ENCODE results near the gene SUMO4. TPM values are rescaled to one million over a fixed set of nuclear protein-coding genes. Genes with fewer than 3 reads are reported as not detected.
"Not testable (repeated sequence)": the region's sequence is repeated elsewhere in the genome, so short reads cannot be mapped to it uniquely, and the experiment has no call there.

The SUMO4 gene
- total and polyA plus RNA-seq, 8 donors, result 1.2 to 7.7 (median 4.0) TPM; not detected in 4

GRCh38 chr6:149439626-149440025, 39.6 kb downstream of the SUMO4 start:
- TF ChIP-seq, protein P1, sequence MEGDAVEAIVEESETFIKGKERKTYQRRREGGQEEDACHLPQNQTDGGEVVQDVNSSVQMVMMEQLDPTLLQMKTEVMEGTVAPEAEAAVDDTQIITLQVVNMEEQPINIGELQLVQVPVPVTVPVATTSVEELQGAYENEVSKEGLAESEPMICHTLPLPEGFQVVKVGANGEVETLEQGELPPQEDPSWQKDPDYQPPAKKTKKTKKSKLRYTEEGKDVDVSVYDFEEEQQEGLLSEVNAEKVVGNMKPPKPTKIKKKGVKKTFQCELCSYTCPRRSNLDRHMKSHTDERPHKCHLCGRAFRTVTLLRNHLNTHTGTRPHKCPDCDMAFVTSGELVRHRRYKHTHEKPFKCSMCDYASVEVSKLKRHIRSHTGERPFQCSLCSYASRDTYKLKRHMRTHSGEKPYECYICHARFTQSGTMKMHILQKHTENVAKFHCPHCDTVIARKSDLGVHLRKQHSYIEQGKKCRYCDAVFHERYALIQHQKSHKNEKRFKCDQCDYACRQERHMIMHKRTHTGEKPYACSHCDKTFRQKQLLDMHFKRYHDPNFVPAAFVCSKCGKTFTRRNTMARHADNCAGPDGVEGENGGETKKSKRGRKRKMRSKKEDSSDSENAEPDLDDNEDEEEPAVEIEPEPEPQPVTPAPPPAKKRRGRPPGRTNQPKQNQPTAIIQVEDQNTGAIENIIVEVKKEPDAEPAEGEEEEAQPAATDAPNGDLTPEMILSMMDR (IDR thresholded peaks at IDR 0.05), result no peak
- no peak for TF ChIP-seq EP300 (IDR thresholded peaks at IDR 0.05)
- no peak for TF ChIP-seq POLR2AphosphoS5 (IDR thresholded peaks at IDR 0.05)
- no peak for TF ChIP-seq POLR2A (IDR thresholded peaks at IDR 0.05)
- Histone ChIP-seq H3K36me3 (no peaks in the 10 kb centered on the region), H3K4me1 (peaks cover 0 to 7% (median 0%) of the 10 kb centered on the region in 4 donors), H3K4me3 (no peak overlapping the region), H3K27me3 (no peaks in the 10 kb centered on the region), H3K9me3 (no peaks in the 10 kb centered on the region), H3K27ac (no peak overlapping the region)
- 95 to 100% (median 96%) methylated on average over 1 of the region's 1 CpG for WGBS, 5 donors
- DNase-seq, result no peak
- intact Hi-C loops (cut with DNase I; ENCODE audit: low total_unique reads), result loop anchor here (10.0 kb wide), 1 partner anchor 75 kb away; no protein-coding TSS in a partner anchor

DNA sequence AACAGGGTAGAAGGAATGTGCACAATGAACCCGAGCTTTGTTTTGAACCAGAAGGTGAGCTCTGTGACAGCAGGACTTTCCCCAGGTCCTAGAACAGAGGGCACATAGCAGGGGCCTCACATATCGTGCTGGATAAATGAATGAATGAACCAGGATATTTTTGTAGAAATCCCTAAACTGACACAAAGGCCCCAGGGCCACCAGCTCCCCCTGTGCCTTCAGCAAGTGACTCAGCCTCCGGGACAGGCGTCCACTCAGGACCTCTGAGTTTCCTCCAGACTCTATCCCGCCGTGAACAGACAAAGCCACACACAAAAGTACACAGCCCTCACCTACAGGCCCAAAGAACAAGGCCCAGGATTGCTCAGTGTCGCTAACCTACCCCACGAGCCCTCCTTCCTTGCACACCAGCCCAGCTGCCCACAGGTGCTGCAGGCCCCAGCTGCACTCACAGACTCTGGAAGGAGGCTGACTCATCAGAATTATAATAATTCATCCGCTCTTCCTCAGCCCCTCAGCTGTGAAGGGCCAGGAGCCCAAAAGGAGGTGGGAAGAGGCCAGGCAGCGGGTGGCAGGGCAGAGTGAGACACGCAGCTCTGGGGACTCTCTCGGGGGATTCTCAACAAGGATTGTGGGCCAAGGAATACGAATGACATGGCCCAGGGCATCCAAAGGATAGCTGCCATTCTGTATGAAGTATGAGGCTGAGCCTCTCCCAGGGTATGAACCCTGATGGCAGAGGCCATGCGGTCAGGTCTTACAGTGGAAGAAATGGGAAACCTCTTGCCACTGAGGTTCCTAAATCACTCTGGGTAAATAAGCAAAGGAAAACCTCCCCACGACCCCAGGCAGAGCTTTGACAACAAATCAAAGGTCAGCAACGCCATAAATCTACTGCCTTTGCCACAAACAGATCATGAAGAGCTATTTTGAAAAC, 40.9 kb downstream of the SUMO4 start:
- WGBS, 5 donors, result 79 to 85% (median 83%) methylated on average over 16 of the region's 16 CpGs
- peaks cover 0 to 7% (median 0%) of the 10 kb centered on the region in 4 donors for H3K4me1 ChIP-seq
- no peaks in the 10 kb centered on the region for H3K9me3 ChIP-seq
- no peak for DNase-seq
- TF ChIP-seq POLR2AphosphoS5 (IDR thresholded peaks at IDR 0.05) (no peak), EP300 (IDR thresholded peaks at IDR 0.05) (no peak), POLR2A (IDR thresholded peaks at IDR 0.05) (no peak)
- TF ChIP-seq, protein P1 (IDR thresholded peaks at IDR 0.05), result no peak
- intact Hi-C loops (cut with DNase I; ENCODE audit: low total_unique reads), result loop anchor here (10.0 kb wide), 1 partner anchor 74 kb away; no protein-coding TSS in a partner anchor
- no peak overlapping the region for H3K27ac ChIP-seq
- no peak overlapping the region for H3K4me3 ChIP-seq
- peaks cover 0 to 8% (median 0%) of the 10 kb centered on the region in 3 donors for H3K27me3 ChIP-seq
- no peaks in the 10 kb centered on the region for H3K36me3 ChIP-seq

- Histone ChIP-seq H3K4me1 (peaks cover 0 to 7% (median 0%) of the 10 kb centered on the region in 4 donors), H3K4me3 (no peak overlapping the region), H3K27ac (no peak overlapping the region), H3K27me3 (peaks cover 0 to 9% (median 0%) of the 10 kb centered on the region in 3 donors), H3K36me3 (no peaks in the 10 kb centered on the region), H3K9me3 (no peaks in the 10 kb centered on the region)
- DNase-seq, result no peak
- TF ChIP-seq, protein P1 (IDR thresholded peaks at IDR 0.05), result no peak
- TF ChIP-seq POLR2A (IDR thresholded peaks at IDR 0.05) (no peak), EP300 (IDR thresholded peaks at IDR 0.05) (no peak), POLR2AphosphoS5 (IDR thresholded peaks at IDR 0.05) (no peak)
- 82 to 89% (median 88%) methylated on average over 4 to 9 of the region's 9 CpGs for WGBS, 5 donors
- intact Hi-C loops (cut with DNase I; ENCODE audit: low total_unique reads), result loop anchor here (10.0 kb wide), 1 partner anchor 73 kb away; no protein-coding TSS in a partner anchor
Observed at GRCh38 chr6:149441740-149442139, 41.7 kb downstream of the SUMO4 start.

DNA sequence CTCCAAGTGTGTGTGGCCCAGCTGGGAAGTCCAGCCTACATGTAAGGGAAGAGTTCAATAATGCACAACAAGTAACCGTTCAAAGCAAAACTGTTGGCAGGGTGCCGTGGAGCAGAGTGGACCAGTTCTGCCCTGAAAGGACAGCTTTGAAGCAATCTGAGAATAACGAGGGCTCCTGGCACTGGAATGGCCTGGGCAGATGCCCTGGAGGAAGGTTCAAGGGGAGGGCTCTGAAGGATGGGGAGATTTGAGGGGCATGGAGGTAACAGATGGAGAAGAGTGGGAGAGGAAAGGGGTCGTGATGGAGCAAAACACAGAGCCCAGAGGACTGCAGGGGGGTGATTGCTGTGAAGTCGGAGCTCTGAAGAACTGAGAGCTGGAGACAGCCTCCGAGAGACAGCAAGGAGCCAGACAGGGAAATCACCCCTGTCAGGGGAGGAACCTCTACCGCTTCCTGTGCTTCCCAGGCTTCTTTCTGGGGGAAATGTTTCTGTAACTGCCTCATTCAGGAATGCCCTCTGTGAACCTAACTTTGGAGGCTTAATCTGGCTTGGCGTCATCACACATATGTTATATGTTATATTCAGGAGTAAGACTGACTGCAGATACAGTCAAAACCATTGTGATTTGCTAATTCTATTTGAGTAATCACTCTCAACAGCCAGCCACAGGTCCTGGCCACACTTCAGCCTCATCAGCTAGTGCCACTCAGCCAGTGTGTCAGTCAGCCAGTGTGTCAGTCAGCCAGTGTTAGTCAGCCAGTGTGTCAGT, 43.5 kb downstream of the SUMO4 start:
- peak in 1 of 2 donors; percentile 41 for DNase-seq
- 69 to 86% (median 81%) methylated on average over 8 of the region's 8 CpGs for WGBS, 5 donors
- Histone ChIP-seq H3K36me3 (no peaks in the 10 kb centered on the region), H3K27me3 (peaks cover 0 to 16% (median 0%) of the 10 kb centered on the region in 3 donors), H3K4me1 (peaks cover 0 to 7% (median 0%) of the 10 kb centered on the region in 4 donors), H3K27ac (no peak overlapping the region), H3K9me3 (no peaks in the 10 kb centered on the region), H3K4me3 (no peak overlapping the region)
- TF ChIP-seq, protein P1 (IDR thresholded peaks at IDR 0.05), result no peak
- TF ChIP-seq POLR2A (IDR thresholded peaks at IDR 0.05) (no peak), EP300 (IDR thresholded peaks at IDR 0.05) (no peak), POLR2AphosphoS5 (IDR thresholded peaks at IDR 0.05) (no peak)
- intact Hi-C loops (cut with DNase I; ENCODE audit: low total_unique reads), result loop anchor here (10.0 kb wide), 1 partner anchor 71 kb away; no protein-coding TSS in a partner anchor

GRCh38 chr6:149444360-149445094, 44.5 kb downstream of the SUMO4 start:
- 56 to 86% (median 74%) methylated on average over 2 to 3 of the region's 3 CpGs for WGBS, 5 donors
- intact Hi-C loops (cut with DNase I; ENCODE audit: low total_unique reads), result loop anchor here (10.0 kb wide), 1 partner anchor 70 kb away; no protein-coding TSS in a partner anchor
- DNase-seq, result not testable (repeated sequence)

More at GRCh38 chr6:149444360-149445094, 44.5 kb downstream of the SUMO4 start:
- H3K36me3 ChIP-seq, H3K4me3 ChIP-seq, H3K27ac ChIP-seq, H3K9me3 ChIP-seq, H3K4me1 ChIP-seq: not testable (repeated sequence)
- peaks cover 0 to 23% (median 0%) of the 10 kb centered on the region in 3 donors for H3K27me3 ChIP-seq

Data from stomach (tissue), 9 donors.